IPS-20b (cell line): ENCODE measurements around the gene MUC15.
"Not testable (repeated sequence)": the region's sequence is repeated elsewhere in the genome, so short reads cannot be mapped to it uniquely, and the experiment has no call there.

Experiments used
- H3K27ac ChIP-seq: one replicate; pipeline ENCODE4 v1.5.1; 2013; ENCODE audit warnings: low read length
- H3K27me3 ChIP-seq: 2 replicates; pipeline ENCODE4 v1.6.1; 2013; ENCODE audit warnings: mild to moderate bottlenecking, low read length, inconsistent platforms; ENCODE audit not compliant: insufficient read depth
- H3K36me3 ChIP-seq: 2 replicates; pipeline ENCODE4 v1.6.1; 2013; ENCODE audit warnings: low read depth, mild to moderate bottlenecking, inconsistent platforms, low read length, moderate library complexity; ENCODE audit not compliant: insufficient read depth
- H3K4me1 ChIP-seq: 2 replicates; pipeline ENCODE4 v1.6.1; 2013; ENCODE audit warnings: mild to moderate bottlenecking, control low read depth, inconsistent platforms, low read length, moderate library complexity; ENCODE audit not compliant: insufficient read depth
- H3K4me3 ChIP-seq: 2 replicates; pipeline ENCODE4 v1.5.1; 2013; ENCODE audit warnings: mild to moderate bottlenecking, low read length, inconsistent platforms
- H3K9ac ChIP-seq: 2 replicates; pipeline ENCODE4 v1.6.1; 2013; ENCODE audit warnings: low read depth, mild to moderate bottlenecking, inconsistent platforms, low read length, moderate library complexity
- H3K9me3 ChIP-seq: 2 replicates; pipeline ENCODE4 v1.6.1; 2013; ENCODE audit warnings: mild to moderate bottlenecking, low read depth, low read length, inconsistent platforms; ENCODE audit not compliant: insufficient read depth

The MUC15 gene

DNA sequence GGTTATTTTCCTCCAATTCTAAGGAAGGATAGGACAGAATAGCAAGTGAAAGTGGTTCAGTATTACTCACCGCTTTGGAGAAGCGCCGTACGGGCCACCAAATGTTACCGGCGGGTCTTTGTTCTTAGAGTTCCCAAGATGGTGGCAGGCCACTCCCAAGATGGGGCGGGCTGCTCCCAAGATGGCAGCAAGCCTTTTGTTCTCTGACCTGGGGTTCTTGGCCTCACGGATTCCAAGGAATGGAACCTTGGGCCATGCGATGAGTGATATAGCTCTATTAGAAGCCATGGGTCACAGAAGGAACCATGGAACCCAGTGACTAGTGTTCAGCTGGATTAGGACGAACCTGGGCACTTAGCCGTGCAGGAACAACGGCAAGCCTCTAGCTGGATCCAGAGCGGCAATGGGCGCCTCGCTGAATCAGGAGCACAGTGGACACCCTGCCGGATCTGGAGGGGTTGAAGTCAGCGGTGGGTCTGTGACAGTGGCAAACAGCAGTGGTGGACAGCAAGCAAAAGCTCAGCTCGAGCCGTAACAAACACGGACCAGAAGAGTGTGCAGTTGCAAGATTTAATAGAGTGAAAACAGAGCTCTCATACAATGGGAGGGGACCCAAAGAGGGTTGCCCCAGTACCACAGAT is 25.1 kb upstream of the MUC15 start:
- not testable (repeated sequence) for H3K36me3 ChIP-seq, H3K27me3 ChIP-seq, H3K9me3 ChIP-seq, H3K4me3 ChIP-seq, H3K27ac ChIP-seq, H3K4me1 ChIP-seq, H3K9ac ChIP-seq

DNA sequence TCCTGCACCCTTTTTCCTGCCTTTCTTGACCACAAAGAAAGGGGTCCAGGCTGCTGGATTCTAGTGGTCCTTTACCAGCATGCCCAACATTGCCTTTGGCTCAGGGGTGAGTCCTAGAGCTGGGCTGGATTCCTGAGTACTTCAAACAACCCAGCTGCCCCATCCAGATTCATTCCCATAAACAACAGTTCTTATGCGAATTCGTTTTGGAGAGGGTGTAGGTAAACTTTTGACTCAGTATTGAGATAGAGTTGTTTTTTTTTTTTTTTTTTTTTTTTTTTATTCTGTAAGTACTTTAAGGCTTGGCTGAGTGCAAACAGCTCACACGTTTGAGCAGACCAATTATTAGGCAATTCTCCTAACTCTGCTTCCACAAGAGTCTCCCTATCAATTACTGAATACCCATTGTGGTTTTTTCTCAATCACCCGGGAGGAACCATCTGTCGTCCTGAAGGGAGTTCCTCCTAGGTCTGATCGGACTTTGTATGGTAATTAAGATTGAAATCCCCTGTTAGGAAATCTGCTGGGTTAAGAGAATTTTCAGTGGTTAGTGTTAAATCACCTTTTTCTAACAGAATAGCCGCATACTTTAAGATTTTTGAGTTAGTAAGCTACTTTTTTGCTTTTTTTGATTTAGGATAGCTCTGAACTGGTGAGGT is 23.3 kb upstream of the MUC15 start:
- not testable (repeated sequence) for H3K27ac ChIP-seq, H3K4me1 ChIP-seq, H3K36me3 ChIP-seq, H3K27me3 ChIP-seq, H3K9ac ChIP-seq, H3K4me3 ChIP-seq, H3K9me3 ChIP-seq

DNA sequence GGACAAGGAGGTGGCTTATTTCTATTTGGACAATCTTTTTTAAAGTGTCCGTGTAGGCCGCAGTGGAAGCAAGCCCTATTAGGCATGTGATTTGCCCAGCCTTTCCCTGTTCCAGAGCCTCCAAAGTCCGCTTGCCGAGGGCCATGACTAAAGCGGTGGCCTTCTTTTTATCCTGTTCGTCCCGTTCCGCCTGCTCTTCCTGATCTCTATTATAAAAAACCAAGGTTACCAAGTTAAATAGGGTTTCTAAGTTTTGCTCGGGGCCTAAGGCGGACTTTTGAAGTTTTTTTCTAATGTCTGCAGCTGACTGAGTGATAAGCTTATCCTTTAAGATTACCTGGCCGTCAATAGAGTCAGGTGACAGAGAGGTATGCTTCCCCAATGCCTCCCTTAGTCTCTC is 21.6 kb upstream of the MUC15 start:
- Histone ChIP-seq H3K27ac (no peak overlapping the region), H3K9ac (no peak overlapping the region), H3K36me3 (no peaks in the 10 kb centered on the region), H3K27me3 (no peaks in the 10 kb centered on the region), H3K4me3 (no peak overlapping the region), H3K4me1 (no peaks in the 10 kb centered on the region), H3K9me3 (no peaks in the 10 kb centered on the region)

DNA sequence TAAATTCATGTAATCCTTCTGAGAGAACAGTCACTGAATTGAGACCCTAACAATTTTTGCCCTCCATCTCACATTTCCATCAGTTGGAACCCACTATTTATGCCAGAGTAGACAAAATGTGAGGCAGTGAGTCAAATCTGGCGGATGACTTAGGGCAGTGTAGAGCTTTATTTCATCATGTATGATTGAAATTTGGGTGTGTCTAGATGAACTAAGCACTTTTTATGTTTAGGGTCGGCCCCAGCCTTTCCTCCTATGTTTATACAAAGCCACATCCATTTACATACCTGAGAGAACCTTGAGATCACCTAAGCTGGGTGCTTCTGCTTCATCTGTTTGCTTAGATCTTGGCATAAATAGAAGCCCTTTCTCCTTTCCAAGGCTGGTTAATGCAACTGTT is 15.0 kb upstream of the MUC15 start:
- no peaks in the 10 kb centered on the region for H3K4me1 ChIP-seq
- H3K9ac ChIP-seq, result no peak overlapping the region
- H3K27me3 ChIP-seq, result no peaks in the 10 kb centered on the region
- H3K27ac ChIP-seq, result no peak overlapping the region
- H3K4me3 ChIP-seq, result no peak overlapping the region
- H3K36me3 ChIP-seq, result no peaks in the 10 kb centered on the region
- H3K9me3 ChIP-seq, result no peaks in the 10 kb centered on the region

DNA sequence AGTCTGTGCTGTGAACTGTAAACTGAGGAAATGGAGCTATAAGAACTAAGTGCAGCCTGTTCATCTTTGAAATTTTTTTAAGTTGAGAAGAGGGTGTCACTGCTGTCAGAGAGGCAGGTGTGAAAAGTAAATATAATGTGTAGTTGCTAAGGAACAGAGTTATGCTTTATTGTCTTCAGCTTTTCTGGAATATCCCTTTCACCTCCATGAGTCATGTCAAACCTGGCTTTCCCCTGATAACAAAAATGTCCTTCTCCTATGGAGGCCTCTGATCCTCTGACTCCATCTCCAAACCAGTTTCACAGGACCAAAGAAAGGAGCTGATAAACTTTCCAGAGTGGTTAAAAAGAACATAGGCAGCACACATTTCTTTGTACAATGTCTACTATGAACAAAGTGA is 12.8 kb upstream of the MUC15 start:
- Histone ChIP-seq H3K9me3 (no peaks in the 10 kb centered on the region), H3K9ac (no peak overlapping the region), H3K27ac (no peak overlapping the region), H3K27me3 (no peaks in the 10 kb centered on the region), H3K4me1 (peaks cover under 1% of the 10 kb centered on the region; the same call in 1 of the 2 replicates), H3K4me3 (no peak overlapping the region), H3K36me3 (no peaks in the 10 kb centered on the region)

DNA sequence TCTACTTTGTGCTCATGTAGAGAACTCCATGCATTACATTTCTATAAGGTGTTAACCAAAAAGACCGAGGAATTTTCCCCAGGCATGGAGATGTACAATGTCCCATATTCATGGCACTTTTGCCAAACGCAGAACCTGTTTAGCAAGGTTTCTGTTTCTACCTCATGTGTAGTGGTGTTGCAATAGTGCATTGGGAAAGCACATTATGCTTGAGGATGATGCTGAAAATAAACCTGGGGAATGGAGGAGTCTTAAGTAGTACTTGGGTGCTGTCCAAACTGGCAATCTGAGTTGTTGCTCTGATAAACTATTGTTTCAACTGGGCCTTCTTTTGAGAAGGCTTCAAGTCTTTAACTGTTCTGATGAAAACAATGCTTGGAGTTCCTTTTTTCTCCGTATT is 11.5 kb upstream of the MUC15 start:
- H3K36me3 ChIP-seq, result no peaks in the 10 kb centered on the region
- no peak overlapping the region for H3K27ac ChIP-seq
- H3K9me3 ChIP-seq, result no peaks in the 10 kb centered on the region
- no peak overlapping the region for H3K9ac ChIP-seq
- H3K27me3 ChIP-seq, result no peaks in the 10 kb centered on the region
- peaks cover 10% of the 10 kb centered on the region; the same call in 1 of the 2 replicates for H3K4me1 ChIP-seq
- H3K4me3 ChIP-seq, result no peak overlapping the region

DNA sequence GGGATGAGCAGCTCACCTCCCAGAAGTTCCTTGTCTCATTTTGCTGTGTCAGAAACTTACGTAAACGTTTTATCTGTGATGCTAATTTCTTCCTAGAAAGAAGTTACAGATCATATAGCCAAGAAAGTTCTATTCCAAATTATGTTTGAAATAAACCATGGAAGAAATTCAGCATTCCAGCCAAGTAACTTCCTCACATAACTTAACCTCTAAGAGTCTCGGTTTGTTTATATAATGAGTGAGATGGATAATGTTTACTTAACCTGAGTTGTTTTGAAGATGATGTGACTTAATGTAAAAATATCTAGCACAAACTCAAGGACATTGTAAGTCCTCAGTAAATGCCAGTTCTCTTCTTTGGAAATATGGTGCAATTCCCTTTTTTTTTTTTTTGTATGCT is 8.9 kb upstream of the MUC15 start:
- no peaks in the 10 kb centered on the region for H3K9me3 ChIP-seq

DNA sequence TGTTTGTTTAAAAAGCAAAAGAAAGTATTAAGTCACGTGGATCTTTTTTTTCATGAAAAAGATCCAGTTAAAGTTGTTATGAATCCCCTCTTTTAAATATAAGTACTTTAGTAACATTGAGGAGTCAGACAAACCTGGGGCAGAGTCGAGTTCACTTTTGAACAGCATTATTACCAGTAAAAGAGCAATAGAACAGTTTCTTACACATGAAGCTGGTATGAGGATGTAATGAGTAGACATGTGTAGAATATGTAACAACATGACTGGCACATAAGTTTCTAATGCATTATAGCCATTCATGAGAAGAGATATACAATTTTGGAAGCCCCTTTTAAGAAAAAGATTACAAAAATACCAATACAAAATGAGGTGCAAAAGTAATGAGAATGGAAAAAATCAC is 7.6 kb upstream of the MUC15 start:
- no peaks in the 10 kb centered on the region for H3K9me3 ChIP-seq
- no peak overlapping the region for H3K27ac ChIP-seq
- no peaks in the 10 kb centered on the region for H3K36me3 ChIP-seq
- H3K27me3 ChIP-seq, result no peaks in the 10 kb centered on the region
- no peak overlapping the region for H3K4me3 ChIP-seq
- peaks cover 11% of the 10 kb centered on the region; the same call in 1 of the 2 replicates for H3K4me1 ChIP-seq
- no peak overlapping the region for H3K9ac ChIP-seq

More for the DNA sequence above, 8.9 kb upstream of the MUC15 start:
- Histone ChIP-seq H3K27me3 (no peaks in the 10 kb centered on the region), H3K4me1 (peaks cover 11% of the 10 kb centered on the region; the same call in 1 of the 2 replicates), H3K4me3 (no peak overlapping the region), H3K27ac (no peak overlapping the region), H3K9ac (no peak overlapping the region), H3K36me3 (no peaks in the 10 kb centered on the region)

DNA sequence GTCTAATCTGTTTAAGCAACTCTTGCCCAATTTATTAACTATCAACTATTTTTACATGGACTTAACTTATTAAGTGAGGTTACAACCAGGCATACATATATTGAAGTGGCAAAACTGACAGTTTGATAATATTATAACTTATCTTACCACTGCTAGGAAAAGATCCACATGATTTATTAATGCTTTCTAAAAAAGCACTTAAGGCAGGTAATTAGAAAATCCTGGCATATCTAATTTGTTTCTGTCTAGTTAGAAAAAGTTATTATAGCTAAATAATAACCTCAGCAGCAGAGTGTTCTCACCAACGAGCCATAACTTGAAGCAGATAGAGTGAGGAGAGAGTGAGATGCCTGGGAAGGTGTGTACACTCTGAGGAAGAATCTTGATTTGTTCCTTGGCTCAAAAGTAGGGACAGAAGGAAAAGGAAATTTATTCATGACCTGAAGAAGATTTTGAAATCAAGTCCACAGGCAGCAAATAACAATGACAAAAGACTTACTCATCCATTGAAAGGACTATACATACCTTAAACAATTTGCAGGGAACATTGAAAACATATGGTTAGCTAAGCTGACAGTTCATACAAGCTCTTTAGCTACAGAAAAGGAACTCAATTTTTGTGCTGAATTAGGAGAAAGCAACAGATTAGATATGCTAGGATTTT is 7.1 kb upstream of the MUC15 start:
- Histone ChIP-seq H3K4me1 (peaks cover 11% of the 10 kb centered on the region; the same call in 1 of the 2 replicates), H3K27ac (no peak overlapping the region)

DNA sequence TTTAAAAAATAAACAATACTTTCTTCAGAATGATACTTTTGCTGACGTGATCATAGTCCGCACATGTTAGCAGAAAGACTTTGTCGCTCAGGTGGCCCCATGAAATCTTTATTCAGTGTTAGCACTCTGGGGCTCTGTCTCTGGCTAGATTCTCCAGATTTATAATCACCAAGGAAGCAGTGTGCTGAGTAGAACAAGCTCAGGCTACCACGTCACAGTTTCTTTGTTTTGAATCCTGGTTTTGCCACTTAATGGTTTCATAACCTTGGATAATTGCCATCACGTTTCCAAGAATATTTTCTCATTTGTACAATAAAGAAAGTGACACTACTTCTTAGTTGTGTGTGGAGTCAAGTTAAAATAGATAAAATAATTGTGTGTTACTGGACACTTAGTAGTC is 3.9 kb upstream of the MUC15 start:
- Histone ChIP-seq H3K4me1 (peaks cover 24% of the 10 kb centered on the region; the same call in 1 of the 2 replicates), H3K36me3 (no peaks in the 10 kb centered on the region), H3K9me3 (no peaks in the 10 kb centered on the region), H3K27me3 (no peaks in the 10 kb centered on the region), H3K27ac (no peak overlapping the region), H3K9ac (no peak overlapping the region), H3K4me3 (no peak overlapping the region)

More for the DNA sequence above, 7.1 kb upstream of the MUC15 start:
- Histone ChIP-seq H3K27me3 (no peaks in the 10 kb centered on the region), H3K9ac (no peak overlapping the region), H3K4me3 (no peak overlapping the region), H3K9me3 (no peaks in the 10 kb centered on the region), H3K36me3 (no peaks in the 10 kb centered on the region)

DNA sequence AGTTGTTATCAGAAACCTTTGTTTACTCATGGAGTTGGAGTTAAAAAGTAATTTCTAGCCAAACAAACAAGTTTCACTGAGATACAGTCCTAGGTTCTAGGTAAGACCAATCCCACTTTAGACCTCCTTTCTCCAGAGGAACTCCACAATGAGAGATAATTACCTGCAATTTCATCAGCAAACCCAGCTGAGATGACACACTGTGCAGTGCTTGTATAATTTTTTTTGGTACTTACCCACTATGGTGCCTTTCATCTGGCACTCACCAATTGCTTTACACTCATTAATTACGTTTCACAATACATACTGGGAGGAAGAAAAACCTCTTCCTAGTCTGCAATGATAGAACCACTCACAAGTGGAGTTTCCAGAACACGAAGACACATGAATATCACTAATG is 1.8 kb upstream of the MUC15 start:
- Histone ChIP-seq H3K4me1 (peaks cover 16% of the 10 kb centered on the region; the same call in 1 of the 2 replicates), H3K4me3 (no peak overlapping the region), H3K27me3 (no peaks in the 10 kb centered on the region), H3K9ac (no peak overlapping the region), H3K9me3 (no peaks in the 10 kb centered on the region), H3K36me3 (no peaks in the 10 kb centered on the region), H3K27ac (no peak overlapping the region)
